Measurements from ENCODE around the gene GTF2F2.

GRCh38 chr13:45331692-45332035 is 211.4 kb downstream of the GTF2F2 start:
- TF ChIP-seq POLR2AphosphoS5 (IDR thresholded peaks at IDR 0.05) (no peak), CTCF (IDR thresholded peaks at IDR 0.05) (no peak), EP300 (IDR thresholded peaks at IDR 0.05) (no peak)

Measured in stomach (tissue), 4 donors.